H9 (cell line): ENCODE results near the gene TBL1Y. TPM values are rescaled to one million over a fixed set of nuclear protein-coding genes. Genes with fewer than 3 reads are reported as not detected.

ENCODE experiments used
- DNase-seq: peaks from one replicate; pipeline ENCODE4 v3.0.0-alpha.2; 2017
- H2AFZ ChIP-seq: one replicate; pipeline ENCODE4 v1.6.1; 2013; ENCODE audit warnings: mild to moderate bottlenecking, low read length, control low read depth, moderate library complexity
- H2AK5ac ChIP-seq: 2 replicates; pipeline ENCODE4 v1.6.1; 2013; ENCODE audit warnings: low read length, control low read depth, mixed read lengths; ENCODE audit not compliant: insufficient read length
- H2BK120ac ChIP-seq: one replicate; pipeline ENCODE4 v1.6.1; 2013; ENCODE audit warnings: low read depth, mild to moderate bottlenecking, low read length, control low read depth, inconsistent platforms; ENCODE audit not compliant: poor library complexity, severe bottlenecking
- H2BK12ac ChIP-seq: 2 replicates; pipeline ENCODE4 v1.6.1; 2013; ENCODE audit warnings: low read length, control low read depth, mixed read lengths, low read depth; ENCODE audit not compliant: insufficient read length
- H2BK15ac ChIP-seq: 2 replicates; pipeline ENCODE4 v1.6.1; 2013; ENCODE audit warnings: low read depth, low read length, control low read depth
- H2BK20ac ChIP-seq: one replicate; pipeline ENCODE4 v1.6.1; 2013; ENCODE audit warnings: low read depth, mild to moderate bottlenecking, low read length, control low read depth, inconsistent platforms; ENCODE audit not compliant: poor library complexity, severe bottlenecking
- H2BK5ac ChIP-seq: 2 replicates; pipeline ENCODE4 v1.6.1; 2013; ENCODE audit warnings: low read length, control low read depth, mixed read lengths; ENCODE audit not compliant: insufficient read length
- H3K14ac ChIP-seq: 2 replicates; pipeline ENCODE4 v1.6.1; 2013; ENCODE audit warnings: low read length, control low read depth; ENCODE audit not compliant: insufficient read depth
- H3K18ac ChIP-seq: 2 replicates; pipeline ENCODE4 v1.6.1; 2013; ENCODE audit warnings: low read depth, mild to moderate bottlenecking, mixed read lengths, low read length, control low read depth; ENCODE audit not compliant: insufficient read length
- H3K23ac ChIP-seq: 2 replicates; pipeline ENCODE4 v1.6.1; 2013; ENCODE audit warnings: low read length, control low read depth, mixed read lengths, low read depth; ENCODE audit not compliant: insufficient read length
- H3K23me2 ChIP-seq: 2 replicates; pipeline ENCODE4 v1.6.1; 2013; ENCODE audit warnings: low read depth, mild to moderate bottlenecking, mixed read lengths, low read length, control low read depth; ENCODE audit not compliant: insufficient read length, poor library complexity, severe bottlenecking
- H3K27ac ChIP-seq: 2 replicates; pipeline ENCODE4 v1.5.1; 2013; ENCODE audit warnings: low read length, control low read depth, mixed read lengths, low read depth; ENCODE audit not compliant: insufficient read length
- H3K27me3 ChIP-seq: 2 replicates; pipeline ENCODE4 v1.6.1; 2013; ENCODE audit warnings: low read length, control low read depth, inconsistent platforms; ENCODE audit not compliant: insufficient read depth
- H3K4ac ChIP-seq: 2 replicates; pipeline ENCODE4 v1.6.1; 2013; ENCODE audit warnings: low read depth, mild to moderate bottlenecking, control low read depth, inconsistent platforms, low read length, moderate library complexity
- H3K4me1 ChIP-seq: 2 replicates; pipeline ENCODE4 v1.6.1; 2013; ENCODE audit warnings: low read length, control low read depth, inconsistent platforms; ENCODE audit not compliant: insufficient read depth
- H3K4me2 ChIP-seq: 2 replicates; pipeline ENCODE4 v1.6.1; 2013; ENCODE audit warnings: low read length, control low read depth, mixed read lengths; ENCODE audit not compliant: insufficient read length, insufficient read depth
- H3K56ac ChIP-seq: 2 replicates; pipeline ENCODE4 v1.6.1; 2013; ENCODE audit warnings: low read depth, mild to moderate bottlenecking, mixed read lengths, low read length, control low read depth; ENCODE audit not compliant: insufficient read length
- H3K79me1 ChIP-seq: 2 replicates; pipeline ENCODE4 v1.6.1; 2013; ENCODE audit warnings: low read depth, mild to moderate bottlenecking, moderate library complexity, low read length, control low read depth, inconsistent platforms; ENCODE audit not compliant: insufficient read depth, poor library complexity, severe bottlenecking
- H3K79me2 ChIP-seq: 2 replicates; pipeline ENCODE4 v1.6.1; 2013; ENCODE audit warnings: low read length, control low read depth, inconsistent platforms; ENCODE audit not compliant: insufficient read depth
- H3K9ac ChIP-seq: 2 replicates; pipeline ENCODE4 v1.6.1; 2013; ENCODE audit warnings: low read length, control low read depth, mixed read lengths; ENCODE audit not compliant: insufficient read length; ENCODE audit errors: extremely low read depth
- H3K9me3 ChIP-seq: one replicate; pipeline ENCODE4 v1.6.1; 2013; ENCODE audit warnings: low read depth, low read length, inconsistent platforms; ENCODE audit not compliant: control insufficient read depth
- H3T11ph ChIP-seq: one replicate; pipeline ENCODE4 v1.6.1; 2013; ENCODE audit warnings: mild to moderate bottlenecking, low read length, control low read depth, inconsistent platforms
- H4K20me1 ChIP-seq: one replicate; pipeline ENCODE4 v1.6.1; 2013; ENCODE audit not compliant: control insufficient read depth, insufficient read length, insufficient read depth
- H4K5ac ChIP-seq: 2 replicates; pipeline ENCODE4 v1.6.1; 2013; ENCODE audit warnings: low read depth, mild to moderate bottlenecking, mixed read lengths, low read length, control low read depth; ENCODE audit not compliant: insufficient read length
- H4K8ac ChIP-seq: replicated peaks from 2 replicates; pipeline ENCODE4 v1.6.1; 2013; ENCODE audit warnings: low read length, control low read depth, mixed read lengths, low read depth; ENCODE audit not compliant: insufficient read length
- H4K91ac ChIP-seq: 2 replicates; pipeline ENCODE4 v1.6.1; 2013; ENCODE audit warnings: low read depth, mild to moderate bottlenecking, moderate library complexity, mixed read lengths, low read length, control low read depth; ENCODE audit not compliant: insufficient read length
- H3K27ac Mint-ChIP-seq, 3 experiments: 2 replicates in 2 of 3; 3 replicates in 1 of 3; pipeline ENCODE4 v1.8.0; 2020 to 2021; ENCODE audit warnings: mixed read lengths in 3 of 3, mild to moderate bottlenecking in 1 of 3, moderate library complexity in 1 of 3
- H3K27me3 Mint-ChIP-seq: 2 replicates; pipeline ENCODE4 v1.8.0; 2021; ENCODE audit warnings: low read depth, mild to moderate bottlenecking, moderate library complexity, mixed read lengths
- H3K36me3 Mint-ChIP-seq, 3 experiments: 2 replicates in 2 of 3; 3 replicates in 1 of 3; pipeline ENCODE4 v1.8.0; 2020 to 2021; ENCODE audit warnings: low read depth in 3 of 3, mixed read lengths in 3 of 3; ENCODE audit not compliant: insufficient read depth in 1 of 3
- H3K4me1 Mint-ChIP-seq, 2 experiments: 2 replicates each; pipeline ENCODE4 v1.8.0; 2020; ENCODE audit warnings: mixed read lengths in 2 of 2
- H3K4me3 Mint-ChIP-seq, 2 experiments: 2 replicates in 1 of 2; 3 replicates in 1 of 2; pipeline ENCODE4 v1.8.0; 2020 to 2021; ENCODE audit warnings: mild to moderate bottlenecking in 2 of 2, mixed read lengths in 2 of 2, moderate library complexity in 1 of 2
- H3K9me3 Mint-ChIP-seq, 2 experiments: 2 replicates in 1 of 2; 3 replicates in 1 of 2; pipeline ENCODE4 v1.8.0; 2020; ENCODE audit warnings: mild to moderate bottlenecking in 2 of 2, mixed read lengths in 2 of 2, moderate library complexity in 1 of 2
- WGBS: extraction: QIAGEN DNeasy Blood & Tissue Kit; methylation state at CpG from one replicate; pipeline ENCODE4 v1.1.7; 2013; ENCODE audit warnings: missing lambda C conversion rate, low lambda C conversion rate, mixed read lengths; ENCODE audit not compliant: insufficient read length; ENCODE audit errors: extremely low coverage; 5-methylcytosine and 5-hydroxymethylcytosine counted together
- total RNA-seq: library from RNA; stranded (reverse); gene quantifications from 2 replicates; pipeline ENCODE4 v1.2.1, GENCODE V29; 2021
- TF ChIP-seq, protein P1 (sequence below): fragments of 200-600 bp; sonication (generic); conservative IDR thresholded peaks from 3 replicates; pipeline ENCODE4 v1.8.0; 2021; ENCODE audit warnings: antibody characterized with exemption, mild to moderate bottlenecking

TBL1Y gene
- total RNA-seq, 1 experiment from 2014 or later = not detected

DNA sequence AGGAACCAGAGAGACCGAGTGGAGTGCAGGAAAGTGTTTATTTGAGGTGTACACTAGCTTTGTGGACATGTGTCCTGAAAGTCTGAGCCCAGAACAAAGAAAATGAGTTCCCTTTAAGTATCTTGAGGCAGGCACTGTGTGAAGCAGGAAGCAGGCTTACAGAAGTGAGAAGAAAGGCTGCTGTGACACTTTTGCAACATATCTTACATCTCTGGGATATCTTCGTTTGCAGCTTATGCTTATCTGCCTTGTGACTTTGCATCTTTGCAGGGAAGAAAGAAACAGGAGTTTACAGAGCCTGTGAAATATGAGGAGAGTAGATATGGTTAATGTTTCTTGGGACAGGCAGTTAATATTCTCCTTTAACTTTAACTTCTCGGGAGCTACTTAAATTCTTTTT lies 92.1 kb downstream of the TBL1Y start:
- H3K27ac Mint-ChIP-seq = no peak overlapping the region
- no peaks in the 10 kb centered on the region for H3K36me3 Mint-ChIP-seq
- TF ChIP-seq, protein P1, sequence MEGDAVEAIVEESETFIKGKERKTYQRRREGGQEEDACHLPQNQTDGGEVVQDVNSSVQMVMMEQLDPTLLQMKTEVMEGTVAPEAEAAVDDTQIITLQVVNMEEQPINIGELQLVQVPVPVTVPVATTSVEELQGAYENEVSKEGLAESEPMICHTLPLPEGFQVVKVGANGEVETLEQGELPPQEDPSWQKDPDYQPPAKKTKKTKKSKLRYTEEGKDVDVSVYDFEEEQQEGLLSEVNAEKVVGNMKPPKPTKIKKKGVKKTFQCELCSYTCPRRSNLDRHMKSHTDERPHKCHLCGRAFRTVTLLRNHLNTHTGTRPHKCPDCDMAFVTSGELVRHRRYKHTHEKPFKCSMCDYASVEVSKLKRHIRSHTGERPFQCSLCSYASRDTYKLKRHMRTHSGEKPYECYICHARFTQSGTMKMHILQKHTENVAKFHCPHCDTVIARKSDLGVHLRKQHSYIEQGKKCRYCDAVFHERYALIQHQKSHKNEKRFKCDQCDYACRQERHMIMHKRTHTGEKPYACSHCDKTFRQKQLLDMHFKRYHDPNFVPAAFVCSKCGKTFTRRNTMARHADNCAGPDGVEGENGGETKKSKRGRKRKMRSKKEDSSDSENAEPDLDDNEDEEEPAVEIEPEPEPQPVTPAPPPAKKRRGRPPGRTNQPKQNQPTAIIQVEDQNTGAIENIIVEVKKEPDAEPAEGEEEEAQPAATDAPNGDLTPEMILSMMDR = no peak

More for the DNA sequence above, 92.1 kb downstream of the TBL1Y start:
- Mint-ChIP-seq H3K4me1 (no peaks in the 10 kb centered on the region), H3K4me3 (no peak overlapping the region), H3K9me3 (no peaks in the 10 kb centered on the region), H3K27me3 (no peaks in the 10 kb centered on the region)
- no peak overlapping the region for H3K27ac ChIP-seq
- no peak overlapping the region for H4K8ac ChIP-seq
- no peaks in the 10 kb centered on the region for H3K79me1 ChIP-seq
- H3K23ac ChIP-seq = no peak overlapping the region
- no peaks in the 10 kb centered on the region for H3K23me2 ChIP-seq
- no peak overlapping the region for H2BK5ac ChIP-seq
- H4K20me1 ChIP-seq = no peaks in the 10 kb centered on the region
- H2BK120ac ChIP-seq = no peak overlapping the region
- H3K56ac ChIP-seq = no peak overlapping the region
- no peak overlapping the region for H2BK15ac ChIP-seq
- H3K4ac ChIP-seq = no peak overlapping the region
- H4K91ac ChIP-seq = no peak overlapping the region
- no CpG with 5 or more reads among the region's 3 CpGs for WGBS
- H3K4me2 ChIP-seq = no peak overlapping the region
- no peak overlapping the region for H2AFZ ChIP-seq
- H2BK12ac ChIP-seq = no peak overlapping the region
- no peaks in the 10 kb centered on the region for H3K79me2 ChIP-seq
- no peak overlapping the region for H2BK20ac ChIP-seq
- no peak for DNase-seq
- no peaks in the 10 kb centered on the region for H3K4me1 ChIP-seq
- no peak overlapping the region for H3K14ac ChIP-seq
- H3K27me3 ChIP-seq = no peaks in the 10 kb centered on the region
- H3K18ac ChIP-seq = no peak overlapping the region
- no peak overlapping the region for H4K5ac ChIP-seq
- H3T11ph ChIP-seq = no peak overlapping the region
- H3K9ac ChIP-seq = no peak overlapping the region
- no peak overlapping the region for H2AK5ac ChIP-seq
- H3K9me3 ChIP-seq = no peaks in the 10 kb centered on the region
